Stomach (tissue), 9 donors: ENCODE results near the gene SKA1. TPM values are rescaled to one million over a fixed set of nuclear protein-coding genes. Genes with fewer than 3 reads are reported as not detected.

Experiments
- DNase-seq, 2 donors: peaks; one replicate each; pipeline versions ENCODE4 v3.0.0 to v3.0.0-alpha.2; 2013 to 2019
- H3K27ac ChIP-seq, 5 donors: fragments of 200-600 bp in 4 of 5; sonication (generic) in 4 of 5; one replicate each; pipeline ENCODE4 v1.5.1; 2013 to 2019; ENCODE audit warnings: mild to moderate bottlenecking in 1 of 5, moderate library complexity in 1 of 5
- H3K27me3 ChIP-seq, 3 donors: fragments of 200-600 bp; sonication (generic); one replicate each; pipeline ENCODE4 v1.5.1; 2017 to 2019; ENCODE audit warnings: mixed run types in 1 of 3
- H3K36me3 ChIP-seq, 4 donors: fragments of 200-600 bp; sonication (generic); 1 replicate in 3 of 4; 2 replicates in 1 of 4; pipeline ENCODE4 v1.5.1; 2016 to 2019
- H3K4me1 ChIP-seq, 4 donors: fragments of 200-600 bp; sonication (generic); one replicate each; pipeline ENCODE4 v1.5.1; 2016 to 2019
- H3K4me3 ChIP-seq, 4 donors: fragments of 200-600 bp; sonication (generic) in 3 of 4; one replicate each; pipeline ENCODE4 v1.5.1; 2016 to 2019; ENCODE audit warnings: mild to moderate bottlenecking in 1 of 4
- H3K9me3 ChIP-seq, 4 donors: fragments of 200-600 bp; sonication (generic); one replicate each; pipeline ENCODE4 v1.5.1; 2016 to 2019
- EP300 ChIP-seq: sonication (generic); formaldehyde crosslinking; IDR thresholded peaks from one replicate; pipeline ENCODE4 v1.6.1; 2017; ENCODE audit warnings: antibody characterized with exemption
- POLR2A ChIP-seq, 4 donors: fragments of 450-650 bp; IDR thresholded peaks; one replicate each; pipeline ENCODE4 v1.6.1; 2016; ENCODE audit warnings: antibody characterized with exemption in 4 of 4, control low read depth in 2 of 4, mild to moderate bottlenecking in 1 of 4, moderate library complexity in 1 of 4
- POLR2AphosphoS5 ChIP-seq, 3 donors: sonication (generic); formaldehyde crosslinking; IDR thresholded peaks; one replicate each; pipeline ENCODE4 v1.6.1; 2016; ENCODE audit warnings: antibody characterized with exemption in 3 of 3
- WGBS, 5 donors: extraction: QIAGEN DNeasy Blood & Tissue Kit in 3 of 5; methylation state at CpG; one replicate each; pipeline versions ENCODE4 v1.1.5 to v1.1.7; 2013 to 2018; 5-methylcytosine and 5-hydroxymethylcytosine counted together
- intact Hi-C: fragments of 100-400 bp; cut with DNase I; formaldehyde crosslinking; loops from one replicate; pipeline ENCODE4 v1.15.1; 2023; ENCODE audit warnings: low total_unique reads
- polyA plus RNA-seq, 3 donors: library from polyadenylated mRNA; stranded (reverse); fragments of 200-250 nt; gene quantifications; one replicate each; pipeline ENCODE4 v1.2.3, GENCODE V29; 2013
- total RNA-seq, 5 donors: library from RNA; depleted of rRNA; stranded (reverse); fragments of >200 nt; gene quantifications; one replicate each; pipeline versions ENCODE4 v1.1.0 to v1.2.3, GENCODE V29; 2014 to 2016
- TF ChIP-seq, protein P1 (sequence below), 7 experiments: fragments of 450-650 bp in 4 of 7; fragments of 200-600 bp in 3 of 7; sonication (generic) in 3 of 7; IDR thresholded peaks; one replicate each; pipeline ENCODE4 v1.5.1; 2016 to 2019; ENCODE audit warnings: antibody characterized with exemption in 7 of 7, control low read depth in 2 of 7, mild to moderate bottlenecking in 1 of 7
- donor health status: healthy with polysubstance abuse.
- donor health status: Bipolar disorder and iron deficiency.
- donor health status: healthy.

The SKA1 gene
- total and polyA plus RNA-seq, 8 donors: 0.46 to 3.3 (median 2.1) TPM; not detected in 3

DNA sequence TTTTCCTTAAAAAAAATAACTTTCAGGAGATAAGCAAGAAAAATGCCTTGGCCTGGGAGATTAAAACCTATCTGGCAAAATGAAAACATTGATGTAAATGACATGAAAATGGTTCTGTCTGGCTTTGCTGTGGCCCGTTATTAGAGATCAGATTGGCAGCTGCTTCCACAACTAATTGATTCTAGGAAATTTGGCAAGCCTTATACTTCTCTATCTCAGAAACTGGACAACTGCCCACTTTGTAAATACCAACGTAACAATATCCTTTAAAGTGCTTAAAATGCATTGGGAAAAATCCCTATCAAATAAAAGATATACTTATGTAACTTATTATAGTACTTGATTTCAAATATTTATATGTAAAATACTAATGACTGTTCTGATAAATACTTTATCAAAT lies 14.2 kb upstream of the SKA1 start:
- no peak for TF ChIP-seq POLR2A (IDR thresholded peaks at IDR 0.05)
- TF ChIP-seq EP300: no peak
- TF ChIP-seq POLR2AphosphoS5 (IDR thresholded peaks at IDR 0.05): no peak
- TF ChIP-seq, protein P1, sequence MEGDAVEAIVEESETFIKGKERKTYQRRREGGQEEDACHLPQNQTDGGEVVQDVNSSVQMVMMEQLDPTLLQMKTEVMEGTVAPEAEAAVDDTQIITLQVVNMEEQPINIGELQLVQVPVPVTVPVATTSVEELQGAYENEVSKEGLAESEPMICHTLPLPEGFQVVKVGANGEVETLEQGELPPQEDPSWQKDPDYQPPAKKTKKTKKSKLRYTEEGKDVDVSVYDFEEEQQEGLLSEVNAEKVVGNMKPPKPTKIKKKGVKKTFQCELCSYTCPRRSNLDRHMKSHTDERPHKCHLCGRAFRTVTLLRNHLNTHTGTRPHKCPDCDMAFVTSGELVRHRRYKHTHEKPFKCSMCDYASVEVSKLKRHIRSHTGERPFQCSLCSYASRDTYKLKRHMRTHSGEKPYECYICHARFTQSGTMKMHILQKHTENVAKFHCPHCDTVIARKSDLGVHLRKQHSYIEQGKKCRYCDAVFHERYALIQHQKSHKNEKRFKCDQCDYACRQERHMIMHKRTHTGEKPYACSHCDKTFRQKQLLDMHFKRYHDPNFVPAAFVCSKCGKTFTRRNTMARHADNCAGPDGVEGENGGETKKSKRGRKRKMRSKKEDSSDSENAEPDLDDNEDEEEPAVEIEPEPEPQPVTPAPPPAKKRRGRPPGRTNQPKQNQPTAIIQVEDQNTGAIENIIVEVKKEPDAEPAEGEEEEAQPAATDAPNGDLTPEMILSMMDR (IDR thresholded peaks at IDR 0.05): no peak
- 13 to 16% (median 13%) methylated on average over 2 of the region's 2 CpGs for WGBS, 5 donors
- Histone ChIP-seq H3K4me1 (peaks cover 0 to 13% (median 0%) of the 10 kb centered on the region in 4 donors), H3K27me3 (peaks cover 0 to 17% (median 0%) of the 10 kb centered on the region in 3 donors), H3K9me3 (no peaks in the 10 kb centered on the region), H3K4me3 (no peak overlapping the region), H3K27ac (no peak overlapping the region), H3K36me3 (no peaks in the 10 kb centered on the region)
- DNase-seq: no peak
- intact Hi-C loops: no loop called here

- H3K4me1 ChIP-seq: peaks cover 3 to 11% (median 7%) of the 10 kb centered on the region in 4 donors
- no peak for DNase-seq
- H3K27ac ChIP-seq: no peak overlapping the region
- H3K36me3 ChIP-seq: no peaks in the 10 kb centered on the region
- TF ChIP-seq POLR2AphosphoS5 (IDR thresholded peaks at IDR 0.05): no peak
- TF ChIP-seq EP300: no peak
- H3K27me3 ChIP-seq: no peaks in the 10 kb centered on the region
- H3K4me3 ChIP-seq: no peak overlapping the region
- H3K9me3 ChIP-seq: peaks cover 0 to 25% (median 15%) of the 10 kb centered on the region in 4 donors
- intact Hi-C loops: no loop called here
Observed at GRCh38 chr18:50369672-50370071, 5.2 kb upstream of the SKA1 start.

DNA sequence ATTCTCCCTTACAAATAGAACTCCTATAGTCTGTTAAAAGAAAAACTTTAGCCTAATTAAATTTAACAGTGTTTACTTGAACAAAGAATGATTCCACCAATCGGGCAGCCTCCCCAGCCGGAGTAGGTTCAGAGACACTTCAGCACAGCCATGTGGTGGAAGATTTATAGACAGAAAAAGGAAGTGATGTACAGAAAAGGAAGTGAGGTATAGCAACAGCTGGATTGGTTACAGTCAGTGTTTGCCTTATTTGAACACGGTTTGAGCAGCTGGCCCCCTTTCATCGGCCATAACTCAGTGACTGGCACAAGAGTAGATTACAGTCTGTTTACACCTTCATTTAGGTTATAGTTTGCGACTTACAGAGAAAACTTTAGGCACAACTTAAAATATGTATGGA lies 2.1 kb upstream of the SKA1 start:
- DNase-seq: peak in 1 of 2 donors; percentile 12
- H3K27me3 ChIP-seq: no peaks in the 10 kb centered on the region
- WGBS, 5 donors: 79 to 84% (median 82%) methylated on average over 5 of the region's 5 CpGs
- H3K4me3 ChIP-seq: no peak overlapping the region
- peaks cover 9 to 22% (median 14%) of the 10 kb centered on the region in 4 donors for H3K4me1 ChIP-seq
- intact Hi-C loops: no loop called here
- peaks cover 0 to 25% (median 15%) of the 10 kb centered on the region in 4 donors for H3K9me3 ChIP-seq
- no peak overlapping the region for H3K27ac ChIP-seq
- H3K36me3 ChIP-seq: no peaks in the 10 kb centered on the region
- TF ChIP-seq, protein P1 (IDR thresholded peaks at IDR 0.05): no peak
- TF ChIP-seq EP300: no peak
- TF ChIP-seq POLR2A (IDR thresholded peaks at IDR 0.05): no peak
- no peak for TF ChIP-seq POLR2AphosphoS5 (IDR thresholded peaks at IDR 0.05)

DNA sequence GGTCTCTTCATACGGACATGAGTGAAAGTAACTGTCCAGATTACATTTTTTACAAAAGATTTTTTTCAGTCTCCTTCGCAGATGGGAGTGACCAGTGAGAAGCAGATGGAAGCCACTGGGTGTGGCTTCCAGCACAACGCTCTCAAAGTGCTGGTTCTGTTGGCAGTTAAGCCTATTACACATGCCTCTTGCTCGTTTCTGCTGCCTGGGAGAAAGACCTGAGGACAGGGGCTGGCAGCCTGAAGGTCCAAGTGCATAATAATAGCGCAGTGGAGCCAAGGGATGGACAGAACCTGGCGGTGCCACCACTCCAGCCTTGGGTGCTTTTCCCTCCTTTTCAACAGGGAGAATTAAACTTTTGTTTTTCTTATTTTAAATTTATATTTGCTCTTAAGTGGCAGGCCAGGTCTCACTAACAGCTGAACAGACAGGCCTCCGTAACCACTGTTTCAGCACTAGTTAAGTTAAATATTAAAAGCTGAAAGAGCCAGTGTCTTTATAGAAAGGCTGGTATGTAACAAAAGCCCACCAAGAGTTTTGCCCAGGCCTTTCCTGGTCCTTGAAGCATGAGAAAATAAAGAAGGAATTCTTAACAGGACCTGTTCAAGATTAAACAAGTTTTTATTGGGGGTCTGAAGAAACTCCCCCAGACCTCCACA lies 1.2 kb upstream of the SKA1 start:
- H3K9me3 ChIP-seq: peaks cover 0 to 25% (median 15%) of the 10 kb centered on the region in 4 donors
- H3K4me1 ChIP-seq: peaks cover 9 to 22% (median 14%) of the 10 kb centered on the region in 4 donors
- WGBS, 5 donors: 56 to 74% (median 60%) methylated on average over 7 of the region's 7 CpGs
- H3K4me3 ChIP-seq: no peak overlapping the region
- H3K36me3 ChIP-seq: no peaks in the 10 kb centered on the region
- intact Hi-C loops: no loop called here
- peak overlapping the region; percentile 23 to 87 (median 84) for H3K27ac ChIP-seq
- peak in 1 of 2 donors; percentile 51 for DNase-seq
- TF ChIP-seq EP300 (no peak), POLR2A (IDR thresholded peaks at IDR 0.05) (no peak), POLR2AphosphoS5 (IDR thresholded peaks at IDR 0.05) (no peak)
- TF ChIP-seq, protein P1 (IDR thresholded peaks at IDR 0.05): no peak
- H3K27me3 ChIP-seq: no peaks in the 10 kb centered on the region

GRCh38 chr18:50374220-50374752 lies 560 bp upstream of the SKA1 start:
- WGBS, 5 donors: 37 to 56% (median 44%) methylated on average over 8 of the region's 8 CpGs

More at GRCh38 chr18:50374220-50374752, 560 bp upstream of the SKA1 start:
- TF ChIP-seq POLR2A (IDR thresholded peaks at IDR 0.05) (no peak), EP300 (no peak), POLR2AphosphoS5 (IDR thresholded peaks at IDR 0.05) (no peak)
- TF ChIP-seq, protein P1 (IDR thresholded peaks at IDR 0.05): no peak
- Histone ChIP-seq H3K27me3 (no peaks in the 10 kb centered on the region), H3K4me3 (peak overlapping the region; percentile 52 to 58 (median 54)), H3K9me3 (peaks cover 0 to 19% (median 11%) of the 10 kb centered on the region in 4 donors), H3K36me3 (no peaks in the 10 kb centered on the region), H3K27ac (peak overlapping the region; percentile 78 to 93 (median 85)), H3K4me1 (peaks cover 9 to 22% (median 14%) of the 10 kb centered on the region in 4 donors)
- intact Hi-C loops: no loop called here
- no peak for DNase-seq
